HepG2 (cell line): ENCODE measurements around the gene UBAP2. TPM values are rescaled to one million over a fixed set of nuclear protein-coding genes. Genes with fewer than 3 reads are reported as not detected.

ENCODE experiments used
- ATAC-seq: fragments of 200-7000 bp; cut with Tn5 transposase; 3 replicates; pipeline ENCODE4 v1.9.1; 2020; ENCODE audit warnings: mild to moderate bottlenecking, moderate library complexity
- BruUV-seq: library from RNA; stranded (reverse); fragments of 400-500 nt; replicated peaks from 2 replicates; lab custom pipeline; 2021; lab: Mats Ljungman, UMichigan
- CTCF ChIA-PET: fragments of 300-600 bp; formaldehyde crosslinking; extraction: SDS; loops from one replicate; lab custom pipeline; 2021; ENCODE audit warnings: low total read pairs, inconsistent platforms, low intra/inter-chr PET ratio; lab: Yijun Ruan, JAX
- POLR2A ChIA-PET: fragments of 350-600 bp; sonication (Branson Sonifier 250); formaldehyde crosslinking; loops from one replicate; lab custom pipeline; 2020; ENCODE audit warnings: antibody characterized with exemption, inconsistent platforms; lab: Yijun Ruan, JAX
- DNase-seq: peaks from one replicate; pipeline ENCODE4 v3.0.0-alpha.2; 2015; ENCODE audit warnings: low spot score
- FAIRE-seq: peaks from 3 replicates; lab custom pipeline; 2011; peaks lifted over from hg19 to GRCh38; lab: Jason Lieb, UNC
- H2AFZ ChIP-seq: one replicate; pipeline ENCODE4 v1.6.1; 2011; ENCODE audit warnings: low read length, inconsistent platforms
- H3K27ac ChIP-seq: fragments of 300-600 bp; 3 replicates; pipeline ENCODE4 v1.8.0; 2011; ENCODE audit warnings: mixed run types, mild to moderate bottlenecking, mixed read lengths, low read length, inconsistent platforms; ENCODE audit not compliant: insufficient read depth; ENCODE audit errors: extremely low read length
- H3K27me3 ChIP-seq, 2 experiments: fragments of 200-600 bp in 1 of 2; 2 replicates in 1 of 2; 3 replicates in 1 of 2; pipeline versions ENCODE4 v1.6.0 to v1.8.0; 2011; ENCODE audit warnings: low read length in 2 of 2, mild to moderate bottlenecking in 2 of 2, moderate library complexity in 2 of 2, inconsistent platforms in 1 of 2; ENCODE audit not compliant: insufficient read depth in 2 of 2, control insufficient read depth in 1 of 2
- H3K36me3 ChIP-seq, 2 experiments: fragments of 200-600 bp in 1 of 2; replicated peaks in 1 of 2; 2 replicates in 1 of 2; 3 replicates in 1 of 2; pipeline versions ENCODE4 v1.5.1 to v1.8.0; 2011; ENCODE audit warnings: low read length in 2 of 2, inconsistent platforms in 1 of 2; ENCODE audit not compliant: insufficient read depth in 2 of 2, control insufficient read depth in 1 of 2
- H3K4me1 ChIP-seq: 2 replicates; pipeline ENCODE4 v1.5.1; 2012; ENCODE audit warnings: low read length, inconsistent platforms; ENCODE audit not compliant: insufficient read depth
- H3K4me2 ChIP-seq: 2 replicates; pipeline ENCODE4 v1.6.0; 2011; ENCODE audit warnings: low read depth, low read length, inconsistent platforms
- H3K4me3 ChIP-seq, 3 experiments: fragments of 200-600 bp in 1 of 3; sonication (generic), shearing (Covaris generic) in 1 of 3; replicated peaks in 1 of 3; 2 replicates each; pipeline ENCODE4 v1.5.1; 2011 to 2016; ENCODE audit warnings: low read length in 3 of 3, inconsistent platforms in 2 of 3, low read depth in 2 of 3, mild to moderate bottlenecking in 2 of 3, control low read depth in 1 of 3, mixed read lengths in 1 of 3; ENCODE audit not compliant: insufficient read depth in 1 of 3
- H3K79me2 ChIP-seq: one replicate; pipeline ENCODE4 v1.6.1; 2011; ENCODE audit warnings: low read length, inconsistent platforms; ENCODE audit not compliant: insufficient read depth
- H3K9ac ChIP-seq: 2 replicates; pipeline ENCODE4 v1.6.0; 2011; ENCODE audit warnings: mild to moderate bottlenecking, low read depth, low read length, inconsistent platforms; ENCODE audit not compliant: insufficient read depth
- H3K9me3 ChIP-seq: 2 replicates; pipeline ENCODE4 v1.5.1; 2012; ENCODE audit warnings: mild to moderate bottlenecking, low read length
- H4K20me1 ChIP-seq: 2 replicates; pipeline ENCODE4 v1.6.0; 2011; ENCODE audit warnings: inconsistent platforms, mild to moderate bottlenecking, low read length, moderate library complexity; ENCODE audit not compliant: insufficient read depth
- AFF4 ChIP-seq: sonication (generic); formaldehyde crosslinking; IDR thresholded peaks from 2 replicates; pipeline ENCODE4 v1.4.0; 2020; ENCODE audit warnings: missing genetic modification reagents
- BORCS8-MEF2B ChIP-seq: sonication (generic); formaldehyde crosslinking; IDR thresholded peaks from 2 replicates; pipeline ENCODE4 v1.8.0; 2022; ENCODE audit warnings: mild to moderate bottlenecking, missing genetic modification reagents
- FOXO1 ChIP-seq: sonication (generic); formaldehyde crosslinking; IDR thresholded peaks from 2 replicates; pipeline ENCODE4 v1.4.0; 2020; ENCODE audit warnings: missing genetic modification reagents
- GATAD1 ChIP-seq: IDR thresholded peaks from 2 replicates; pipeline ENCODE4 v1.6.1; 2016; ENCODE audit warnings: missing genetic modification reagents, missing compliant biosample characterization
- MIXL1 ChIP-seq: IDR thresholded peaks from 2 replicates; pipeline ENCODE4 v1.6.1; 2016
- RFXAP ChIP-seq: sonication (generic); formaldehyde crosslinking; IDR thresholded peaks from 2 replicates; pipeline ENCODE4 v1.4.0; 2020; ENCODE audit warnings: missing genetic modification reagents, borderline replicate concordance
- SP1 ChIP-seq, 2 experiments: fragments of 450-650 bp in 1 of 2; sonication (generic) in 1 of 2; formaldehyde crosslinking in 1 of 2; IDR thresholded peaks; 2 replicates each; pipeline versions ENCODE4 v1.4.0 to v1.6.1; 2016 to 2020; ENCODE audit warnings: missing genetic modification reagents in 1 of 2
- ZBTB40 ChIP-seq, 2 experiments: fragments of 450-650 bp in 1 of 2; sonication (generic) in 1 of 2; formaldehyde crosslinking in 1 of 2; IDR thresholded peaks; 2 replicates each; pipeline versions ENCODE4 v1.6.1 to v1.8.0; 2016 to 2022; ENCODE audit warnings: antibody characterized with exemption in 1 of 2, mild to moderate bottlenecking in 1 of 2, missing genetic modification reagents in 1 of 2
- ZNF780A ChIP-seq: sonication (generic); formaldehyde crosslinking; IDR thresholded peaks from 2 replicates; pipeline ENCODE4 v1.8.0; 2022; ENCODE audit warnings: mild to moderate bottlenecking, missing genetic modification reagents, moderate library complexity
- whole genome bisulfite sequencing: methylation state at CpG from one replicate; pipeline ENCODE4 v1.1.6; 2017; ENCODE audit warnings: low lambda C conversion rate; 5-methylcytosine and 5-hydroxymethylcytosine counted together
- in situ Hi-C: cut with HindIII; loops from 2 replicates; pipeline ENCODE4 v1.10.0; 2017; ENCODE audit warnings: low pct_unique_long_range_greater_than_20kb; ENCODE audit not compliant: extremely low pct_ligation_motif_present
- intact Hi-C: fragments of 100-400 bp; cut with micrococcal nuclease; formaldehyde crosslinking; loops from one replicate; pipeline ENCODE4 v1.10.0; 2022; ENCODE audit not compliant: unreplicated experiment
- polyA plus RNA-seq, 8 experiments: library from polyadenylated mRNA; depleted of rRNA in 3 of 8; stranded (reverse) in 7 of 8; unstranded in 1 of 8; fragments of >200 nt; fragmentation: Illumina TruSeq in 4 of 8; extraction: Trizol in 4 of 8; gene quantifications; 2 replicates each; pipeline versions ENCODE4 v1.2.1 to v1.2.3, GENCODE V29; 2011 to 2016; ENCODE audit warnings: low read depth in 4 of 8, missing spikeins in 1 of 8, mixed read lengths in 1 of 8; ENCODE audit not compliant: insufficient read depth in 1 of 8
- total RNA-seq, 5 experiments: library from RNA; depleted of rRNA; stranded (reverse); fragments of >200 nt; fragmentation: Illumina TruSeq; extraction: Trizol; gene quantifications; 2 replicates each; pipeline ENCODE4 v1.2.3, GENCODE V29; 2016; ENCODE audit warnings: low read depth in 1 of 5

The UBAP2 gene
- total and polyA plus RNA-seq, 2 of the 13 experiments (the other 11 are each of a cell fraction or from before 2014, with no cell fraction given) = 19.0 to 22.0 TPM

- FAIRE-seq = peak; percentile 99
- peak overlapping the region; percentile 99 for H3K27ac ChIP-seq
- TF ChIP-seq ZNF780A (CRISPR knock-in tag) = no peak
- TF ChIP-seq SP1 (IDR thresholded peaks at IDR 0.05) = no peak
- no peak for TF ChIP-seq SP1 (CRISPR knock-in tag; IDR thresholded peaks at IDR 0.05)
- peak; percentile 46; the same call in 1 of the 2 replicates for TF ChIP-seq GATAD1 (CRISPR knock-in tag)
- TF ChIP-seq BORCS8-MEF2B (CRISPR knock-in tag) = no peak; the same call in none of the 2 replicates
- TF ChIP-seq MIXL1 (CRISPR knock-in tag) = peak; percentile 64; the same call in 1 of the 2 replicates
- no peak for TF ChIP-seq ZBTB40 (IDR thresholded peaks at IDR 0.05)
- TF ChIP-seq ZBTB40 (CRISPR knock-in tag; IDR thresholded peaks at IDR 0.05) = no peak; the same call in 1 of the 2 replicates
- TF ChIP-seq AFF4 (CRISPR knock-in tag) = no peak
- peak; percentile 89 for TF ChIP-seq FOXO1 (CRISPR knock-in tag)
- peak; percentile 78 for TF ChIP-seq RFXAP (CRISPR knock-in tag)
Measured at GRCh38 chr9:33939924-33940874, 108.5 kb downstream of the UBAP2 start.

More at GRCh38 chr9:33939924-33940874, 108.5 kb downstream of the UBAP2 start:
- 8% methylated on average over 9 of the region's 9 CpGs for WGBS
- peak overlapping the region; percentile 75 for H3K9ac ChIP-seq
- H4K20me1 ChIP-seq = no peaks in the 10 kb centered on the region
- ChIA-PET CTCF (no interaction called here), POLR2A (interaction anchor here (1.0 kb wide), 2 partner anchors 108 to 133 kb away, joined by 4 to 8 read pairs; partner anchors contain the start of gene UBAP2)
- H3K27me3 ChIP-seq = no peaks in the 10 kb centered on the region
- in situ Hi-C loops = no loop called here
- H3K36me3 ChIP-seq = peaks cover 15 to 59% of the 10 kb centered on the region in 2 experiments
- no peak overlapping the region; a peak in 1 of 6 replicates for H3K4me3 ChIP-seq
- H3K4me2 ChIP-seq = peak overlapping the region; percentile 75
- DNase-seq (peak; percentile 98), ATAC-seq (peak; percentile 94)
- intact Hi-C loops = loop anchor here (5.0 to 10.0 kb wide), 2 partner anchors 75 to 132 kb away; no protein-coding TSS in a partner anchor
- H3K9me3 ChIP-seq = no peaks in the 10 kb centered on the region
- H2AFZ ChIP-seq = no peak overlapping the region
- BruUV-seq = no TSS peak
- peaks cover 81% of the 10 kb centered on the region for H3K4me1 ChIP-seq
- peaks cover 2% of the 10 kb centered on the region for H3K79me2 ChIP-seq
